Measurements from ENCODE around the gene PACS2. TPM values are rescaled to one million over a fixed set of nuclear protein-coding genes. Genes with fewer than 3 reads are reported as not detected.

Gene PACS2
- total RNA-seq, 1 experiment from 2014 or later, result 55.2 TPM

GRCh38 chr14:105336477-105337287, 22.1 kb downstream of the PACS2 start:
- intact Hi-C loops (cut with micrococcal nuclease; ENCODE audit: unreplicated experiment), result no loop called here
- Histone ChIP-seq H3K9me3 (ENCODE audit: control insufficient read depth, insufficient read depth, low read depth, low read length) (no peaks in the 10 kb centered on the region), H3K36me3 (ENCODE audit: control insufficient read depth, insufficient read depth, low read length) (no peaks in the 10 kb centered on the region), H3K4me1 (ENCODE audit: control insufficient read depth, insufficient read depth, low read length) (no peaks in the 10 kb centered on the region), H3K4me3 (ENCODE audit: low read depth in 2 of 2, low read length in 2 of 2) (no peak overlapping the region), H3K27ac (ENCODE audit: low read length) (no peak overlapping the region), H3K27me3 (ENCODE audit: control insufficient read depth, insufficient read depth, low read length) (no peaks in the 10 kb centered on the region)
- CTCF ChIA-PET, result no interaction called here
- BruUV-seq (replicated peaks), result no TSS peak
- in situ Hi-C loops (cut with HindIII; ENCODE audit: low pct_unique_long_range_greater_than_20kb, low sequenced_read_pairs), result no loop called here
- DNase-seq (ENCODE audit: low read depth, low spot score), result no peak
- no peak for TF ChIP-seq SIN3A (IDR thresholded peaks at IDR 0.05; ENCODE audit: borderline replicate concordance, insufficient read depth, low read depth, low read length)
- no peak for TF ChIP-seq POLR2AphosphoS5 (IDR thresholded peaks at IDR 0.05; ENCODE audit: low read depth, low read length)
- no peak for TF ChIP-seq REST (IDR thresholded peaks at IDR 0.05; ENCODE audit: insufficient read depth in 1 of 2, low read depth in 2 of 2, low read length in 1 of 2)
- TF ChIP-seq TCF7L2 (IDR thresholded peaks at IDR 0.05; ENCODE audit: low read depth, low read length), result no peak
- TF ChIP-seq CTCF (IDR thresholded peaks at IDR 0.05), result no peak
- POLR2A ChIA-PET, result no interaction called here
- ATAC-seq, result no peak

- Histone ChIP-seq H3K4me1 (ENCODE audit: control insufficient read depth, insufficient read depth, low read length) (no peaks in the 10 kb centered on the region), H3K9me3 (ENCODE audit: control insufficient read depth, insufficient read depth, low read depth, low read length) (no peaks in the 10 kb centered on the region), H3K36me3 (ENCODE audit: control insufficient read depth, insufficient read depth, low read length) (no peaks in the 10 kb centered on the region), H3K27ac (ENCODE audit: low read length) (no peak overlapping the region), H3K4me3 (ENCODE audit: low read depth in 2 of 2, low read length in 2 of 2) (no peak overlapping the region), H3K27me3 (ENCODE audit: control insufficient read depth, insufficient read depth, low read length) (no peaks in the 10 kb centered on the region)
- DNase-seq (ENCODE audit: low read depth, low spot score) (no peak), ATAC-seq (no peak)
- POLR2A ChIA-PET, result no interaction called here
- in situ Hi-C loops (cut with HindIII; ENCODE audit: low pct_unique_long_range_greater_than_20kb, low sequenced_read_pairs) (no loop called here), intact Hi-C loops (cut with micrococcal nuclease; ENCODE audit: unreplicated experiment) (no loop called here)
- CTCF ChIA-PET, result no interaction called here
- no TSS peak for BruUV-seq (replicated peaks)
- no peak for TF ChIP-seq CTCF (IDR thresholded peaks at IDR 0.05)
- TF ChIP-seq SIN3A (IDR thresholded peaks at IDR 0.05; ENCODE audit: borderline replicate concordance, insufficient read depth, low read depth, low read length), result no peak
Observed at GRCh38 chr14:105337433-105337832, 22.9 kb downstream of the PACS2 start.
